Measurements from ENCODE around the gene SMARCA1. TPM values are rescaled to one million over a fixed set of nuclear protein-coding genes. Genes with fewer than 3 reads are reported as not detected.

Gene SMARCA1
- total and polyA plus RNA-seq, 2 of the 4 experiments (the other 2 are of a cell fraction): 31.0 to 32.8 TPM

- no peak for TF ChIP-seq SMC3 (IDR thresholded peaks at IDR 0.05; ENCODE audit: low read depth, low read length)
Observed at GRCh38 chrX:129540068-129540653, 16.9 kb upstream of the SMARCA1 start, which contains the start of gene OCRL (continued).

- Histone ChIP-seq H3K9me3 (ENCODE audit: control insufficient read depth, insufficient read depth, low read length) (no peaks in the 10 kb centered on the region), H3K4me2 (ENCODE audit: low read depth, low read length) (no peak overlapping the region), H3K27me3 (ENCODE audit: control insufficient read depth, insufficient read depth, low read length) (peaks cover 2% of the 10 kb centered on the region; the same call in 1 of the 2 replicates), H2BK20ac (ENCODE audit: low read depth, low read length) (no peak overlapping the region), H2AFZ (replicated peaks; ENCODE audit: low read length, poor library complexity) (no peak overlapping the region), H3K79me1 (ENCODE audit: low read depth in 1 of 2, low read length in 2 of 2) (no peaks in the 10 kb centered on the region), H3K27ac (ENCODE audit: insufficient read depth, low read length) (no peak overlapping the region), H2AK9ac (replicated peaks; ENCODE audit: low read depth, low read length, poor library complexity) (no peak overlapping the region), H2AK5ac (ENCODE audit: low read depth, low read length) (no peak overlapping the region), H3K18ac (ENCODE audit: low read depth, low read length) (no peak overlapping the region), H2BK120ac (ENCODE audit: low read depth, low read length) (no peak overlapping the region), H4K8ac (ENCODE audit: low read depth in 2 of 2, low read length in 2 of 2) (no peak overlapping the region), H3K4ac (ENCODE audit: low read depth, low read length) (no peak overlapping the region), H4K91ac (ENCODE audit: insufficient read depth, low read depth, low read length) (no peak overlapping the region), H3K4me3 (ENCODE audit: insufficient read depth, low read depth, low read length) (no peak overlapping the region), H4K5ac (ENCODE audit: low read depth, low read length) (no peak overlapping the region), H2BK5ac (ENCODE audit: low read depth, low read length, poor library complexity, severe bottlenecking) (no peak overlapping the region), H3K4me1 (ENCODE audit: control insufficient read depth, insufficient read depth, low read length) (no peaks in the 10 kb centered on the region; the same call in 1 of the 2 replicates), H3K56ac (ENCODE audit: extremely low read depth, insufficient read depth, low read length) (no peak overlapping the region), H3K36me3 (ENCODE audit: control insufficient read depth, insufficient read depth, low read length) (no peaks in the 10 kb centered on the region), H3K9ac (ENCODE audit: low read depth, low read length) (no peak overlapping the region), H2BK15ac (ENCODE audit: low read depth, low read length) (no peak overlapping the region), H4K20me1 (ENCODE audit: insufficient read depth, low read length) (no peaks in the 10 kb centered on the region), H3K14ac (replicated peaks; ENCODE audit: low read depth, low read length) (no peak overlapping the region), H3K9me1 (ENCODE audit: insufficient read depth, low read length) (no peaks in the 10 kb centered on the region), H3K23ac (ENCODE audit: low read depth, low read length) (no peak overlapping the region)
- no CpG with 5 or more reads among the region's 4 CpGs for WGBS, 2 experiments (ENCODE audit: extremely low coverage in 2 of 2, insufficient read length in 1 of 2)
- ATAC-seq (ENCODE audit: low read depth) (peak; percentile 78), DNase-seq (peak; percentile 60)
- in situ Hi-C loops (cut with MboI; ENCODE audit: low sequenced_read_pairs) (no loop called here), dilution Hi-C loops (cut with HindIII; ENCODE audit: low sequenced_read_pairs, unreplicated experiment) (no loop called here), intact Hi-C loops (cut with micrococcal nuclease) (no loop called here)
- ChIA-PET POLR2A (ENCODE audit: unreplicated experiment) (no interaction called here), CTCF (no interaction called here)
- no TSS peak for BruUV-seq (replicated peaks)
- no peak for TF ChIP-seq BHLHE40 (IDR thresholded peaks at IDR 0.05; ENCODE audit: low read depth, low read length)
- TF ChIP-seq RCOR1 (IDR thresholded peaks at IDR 0.05; ENCODE audit: insufficient replicate concordance, low read length): no peak
- no peak for TF ChIP-seq FOS (IDR thresholded peaks at IDR 0.05; ENCODE audit: low read depth, low read length)
- TF ChIP-seq, protein P1, sequence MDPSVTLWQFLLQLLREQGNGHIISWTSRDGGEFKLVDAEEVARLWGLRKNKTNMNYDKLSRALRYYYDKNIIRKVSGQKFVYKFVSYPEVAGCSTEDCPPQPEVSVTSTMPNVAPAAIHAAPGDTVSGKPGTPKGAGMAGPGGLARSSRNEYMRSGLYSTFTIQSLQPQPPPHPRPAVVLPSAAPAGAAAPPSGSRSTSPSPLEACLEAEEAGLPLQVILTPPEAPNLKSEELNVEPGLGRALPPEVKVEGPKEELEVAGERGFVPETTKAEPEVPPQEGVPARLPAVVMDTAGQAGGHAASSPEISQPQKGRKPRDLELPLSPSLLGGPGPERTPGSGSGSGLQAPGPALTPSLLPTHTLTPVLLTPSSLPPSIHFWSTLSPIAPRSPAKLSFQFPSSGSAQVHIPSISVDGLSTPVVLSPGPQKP (IDR thresholded peaks at IDR 0.05; ENCODE audit: borderline replicate concordance, low read depth, low read length): no peak
- TF ChIP-seq MAZ (IDR thresholded peaks at IDR 0.05; ENCODE audit: borderline replicate concordance, low read depth, low read length): no peak
- TF ChIP-seq SMC3 (IDR thresholded peaks at IDR 0.05; ENCODE audit: low read depth, low read length): no peak
- TF ChIP-seq NFE2L2 (IDR thresholded peaks at IDR 0.05; ENCODE audit: low read depth, low read length): no peak
- TF ChIP-seq MAFK (IDR thresholded peaks at IDR 0.05; ENCODE audit: low read depth, low read length): no peak
- TF ChIP-seq RAD21 (IDR thresholded peaks at IDR 0.05; ENCODE audit: low read length): no peak
- no peak for TF ChIP-seq CEBPB (IDR thresholded peaks at IDR 0.05; ENCODE audit: low read depth, low read length)
- TF ChIP-seq USF2 (IDR thresholded peaks at IDR 0.05; ENCODE audit: low read depth, low read length): no peak
Observed at GRCh38 chrX:129534816-129535578, 11.7 kb upstream of the SMARCA1 start.

All from IMR-90 (cell line).